PFSK-1 (cell line): Measurements from ENCODE around the gene IVNS1ABP.

Source experiments
- FOXP2 ChIP-seq: optimal IDR thresholded peaks from 2 replicates; pipeline ENCODE3; 2011; ENCODE audit warnings: borderline replicate concordance, control low read depth, inconsistent platforms; ENCODE audit not compliant: insufficient read depth; ENCODE audit errors: extremely low read length, extremely low read depth
- POLR2AphosphoS5 ChIP-seq: IDR thresholded peaks from 2 replicates; pipeline ENCODE4 v1.6.1; 2012; ENCODE audit warnings: low read depth, mild to moderate bottlenecking, control low read depth, low read length, moderate library complexity
- REST ChIP-seq, 2 experiments: IDR thresholded peaks; 2 replicates each; pipeline versions ENCODE4 v1.6.1 to v1.8.0; 2011 to 2012; ENCODE audit warnings: low read depth in 2 of 2, low read length in 2 of 2, control low read depth in 1 of 2, inconsistent platforms in 1 of 2, mild to moderate bottlenecking in 1 of 2, moderate library complexity in 1 of 2; ENCODE audit not compliant: insufficient read depth in 1 of 2
- SIN3A ChIP-seq: IDR thresholded peaks from 2 replicates; pipeline ENCODE4 v1.6.1; 2012; ENCODE audit warnings: mild to moderate bottlenecking, low read length, moderate library complexity, borderline replicate concordance; ENCODE audit not compliant: insufficient read depth

- TF ChIP-seq REST (IDR thresholded peaks at IDR 0.05; ENCODE audit: insufficient read depth in 1 of 2, low read depth in 2 of 2, low read length in 2 of 2): no peak
- TF ChIP-seq SIN3A: no peak
- TF ChIP-seq POLR2AphosphoS5: no peak
- no peak for TF ChIP-seq FOXP2
These were observed 11.6 kb downstream of the IVNS1ABP start for GRCh38 chr1:185305419-185305818.
